Measurements from ENCODE around the gene MRI1.
"Not testable (repeated sequence)": the region's sequence is repeated elsewhere in the genome, so short reads cannot be mapped to it uniquely, and the experiment has no call there.

Gene MRI1

DNA sequence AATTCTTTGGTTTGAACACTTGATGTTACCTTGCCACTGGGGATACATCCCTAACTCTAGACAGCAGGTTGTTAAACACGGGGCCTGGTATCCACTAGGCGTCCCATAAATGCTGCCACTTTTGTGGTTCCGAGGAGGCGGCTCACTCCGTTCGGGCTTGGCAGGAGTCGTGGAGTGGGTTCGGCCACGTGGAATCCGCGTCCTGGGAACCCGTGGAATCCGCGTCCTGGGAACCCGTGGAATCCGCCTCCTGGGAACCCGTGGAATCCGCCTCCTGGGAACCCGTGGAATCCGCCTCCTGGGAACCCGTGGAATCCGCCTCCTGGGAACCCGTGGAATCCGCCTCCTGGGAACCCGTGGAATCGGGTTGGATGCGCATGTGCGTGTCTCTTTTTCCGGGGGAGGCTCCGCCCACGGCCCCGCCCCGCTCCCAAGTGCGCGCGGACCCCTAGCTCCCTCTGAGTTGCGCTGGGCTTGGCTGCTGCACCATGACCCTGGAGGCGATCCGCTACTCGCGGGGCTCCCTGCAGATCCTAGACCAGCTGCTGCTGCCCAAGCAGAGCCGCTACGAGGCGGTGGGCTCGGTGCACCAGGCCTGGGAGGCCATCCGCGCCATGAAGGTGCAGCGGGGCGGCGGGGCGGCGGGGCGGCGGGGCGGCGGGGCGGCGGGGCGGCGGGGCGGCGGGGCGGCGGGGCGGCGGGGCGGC, at the start of gene MRI1:
TSS of gene MRI1 (plus strand) at position 422 of the 707 bp plus-strand sequence. CDS start at position 489, 67 bp downstream.
- peak; percentile 38 to 44 for DNase-seq (ENCODE audit: low read depth in 2 of 2)

DNA sequence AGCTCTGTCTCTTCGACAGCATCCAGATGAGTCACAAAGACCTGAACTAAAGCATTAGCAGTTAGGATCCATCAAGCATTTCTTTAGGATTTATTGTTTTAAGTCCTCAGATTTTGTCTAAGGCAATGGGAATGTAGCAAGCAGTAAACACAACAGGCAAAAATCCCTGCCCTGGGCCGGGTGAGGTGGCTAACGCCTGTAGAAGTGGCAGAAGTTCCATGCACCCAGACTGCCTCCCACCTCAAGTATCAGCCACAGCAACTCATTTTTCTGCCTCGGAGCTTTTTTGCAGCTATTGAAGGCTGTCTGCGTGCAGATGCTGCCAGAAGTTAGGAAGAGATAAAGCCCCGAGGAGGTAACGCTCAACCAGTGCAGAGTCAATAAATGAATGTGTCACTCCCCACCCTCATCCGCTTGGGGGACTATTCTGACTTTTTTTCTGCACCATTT, 47.1 kb upstream of the MRI1 start:
- no peak for DNase-seq (ENCODE audit: low read depth in 2 of 2)

- DNase-seq (ENCODE audit: low read depth in 2 of 2), result no peak
Measured at GRCh38 chr19:13718733-13719132, 45.6 kb upstream of the MRI1 start.

GRCh38 chr19:13722146-13722545, 42.2 kb upstream of the MRI1 start:
- no peak for DNase-seq (ENCODE audit: low read depth in 2 of 2)

DNA sequence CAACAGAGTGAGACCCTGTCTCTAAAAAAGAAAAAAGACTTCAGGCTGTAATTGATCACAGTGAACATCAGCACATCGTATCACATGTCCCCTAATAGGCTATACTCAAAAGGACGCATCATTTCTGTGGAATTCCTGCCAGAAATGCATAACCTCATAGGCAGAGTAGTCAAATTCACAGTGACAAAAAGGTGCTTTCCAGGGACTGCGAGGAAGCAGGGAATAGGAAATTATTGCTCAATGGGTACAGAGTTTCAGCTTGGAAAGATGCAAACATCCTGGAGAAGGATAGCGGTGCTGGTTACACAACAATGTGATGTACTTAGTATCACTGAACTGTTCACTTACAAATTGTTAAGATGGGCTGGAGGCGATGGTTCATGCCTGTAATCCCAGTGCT, 41.1 kb upstream of the MRI1 start:
- DNase-seq (ENCODE audit: low read depth in 2 of 2), result no peak

DNA sequence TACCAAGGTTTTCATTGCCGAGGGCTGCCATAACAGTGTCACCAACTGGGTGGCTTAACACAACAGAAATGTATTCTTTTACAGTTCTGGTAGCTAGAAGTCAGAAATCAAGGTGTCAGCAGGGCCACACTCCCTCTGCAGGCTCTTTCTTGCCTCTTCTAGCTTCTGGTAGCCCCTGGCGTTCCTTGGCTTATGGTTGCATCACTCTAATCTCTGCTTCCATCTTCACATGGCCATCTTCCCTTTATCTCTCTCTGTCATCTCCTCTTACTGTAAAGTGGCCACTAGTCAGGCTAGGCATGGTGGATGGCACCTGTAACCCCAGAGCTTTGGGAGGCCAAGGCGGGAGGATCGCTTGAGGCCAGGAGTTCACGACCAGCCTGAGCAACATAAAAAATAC, 38.0 kb upstream of the MRI1 start:
- no peak for DNase-seq (ENCODE audit: low read depth in 2 of 2)

DNA sequence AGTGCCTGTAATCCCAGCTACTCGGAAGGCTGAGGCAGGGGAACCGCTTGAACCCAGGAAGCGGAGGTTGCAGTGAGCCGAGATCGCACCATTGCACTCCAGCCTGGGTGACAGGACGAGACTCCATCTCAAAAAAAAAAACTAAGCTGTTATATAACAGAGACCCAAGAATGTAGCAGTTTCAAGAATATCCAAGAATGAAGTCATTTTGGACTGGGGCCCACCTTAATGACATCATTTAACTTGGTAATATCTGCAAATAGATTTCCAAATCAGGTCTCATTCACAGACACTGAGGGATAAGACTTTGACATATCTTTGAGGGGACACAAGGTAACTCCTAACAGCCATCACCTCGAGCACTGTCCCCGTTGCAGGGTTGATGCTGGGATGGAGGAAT, 36.5 kb upstream of the MRI1 start:
- no peak for DNase-seq (ENCODE audit: low read depth in 2 of 2)

DNA sequence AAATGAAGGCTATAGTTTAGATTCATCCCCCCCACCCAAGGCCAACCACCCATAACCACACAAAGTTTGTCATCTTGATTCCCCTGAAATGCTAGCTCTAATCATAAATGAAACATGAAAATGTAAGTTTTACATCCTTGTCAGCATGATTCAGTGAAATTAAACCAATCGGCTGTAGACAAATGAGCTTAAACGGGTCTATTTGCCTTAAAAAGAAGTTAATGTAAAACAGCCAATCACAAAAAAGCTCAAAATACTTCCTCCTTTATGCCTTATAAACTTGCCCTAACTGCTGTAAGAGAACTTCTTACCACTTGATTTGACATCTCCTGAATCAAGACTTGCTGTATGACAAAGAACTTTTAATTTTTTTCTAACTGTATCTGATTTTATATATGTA, 34.5 kb upstream of the MRI1 start:
- DNase-seq (ENCODE audit: low read depth in 2 of 2), result no peak

GRCh38 chr19:13731147-13731964, 33.0 kb upstream of the MRI1 start:
- peak; percentile 91 to 93 for DNase-seq (ENCODE audit: low read depth in 2 of 2)

GRCh38 chr19:13732337-13732736, 32.0 kb upstream of the MRI1 start:
- no peak for DNase-seq (ENCODE audit: low read depth in 2 of 2)

- DNase-seq (ENCODE audit: low read depth in 2 of 2), result no peak
Measured at GRCh38 chr19:13734751-13735150, 29.6 kb upstream of the MRI1 start.

GRCh38 chr19:13738073-13738472, 26.2 kb upstream of the MRI1 start:
- no peak for DNase-seq (ENCODE audit: low read depth in 2 of 2)

GRCh38 chr19:13741893-13742292, 22.4 kb upstream of the MRI1 start:
- no peak for DNase-seq (ENCODE audit: low read depth in 2 of 2)

DNA sequence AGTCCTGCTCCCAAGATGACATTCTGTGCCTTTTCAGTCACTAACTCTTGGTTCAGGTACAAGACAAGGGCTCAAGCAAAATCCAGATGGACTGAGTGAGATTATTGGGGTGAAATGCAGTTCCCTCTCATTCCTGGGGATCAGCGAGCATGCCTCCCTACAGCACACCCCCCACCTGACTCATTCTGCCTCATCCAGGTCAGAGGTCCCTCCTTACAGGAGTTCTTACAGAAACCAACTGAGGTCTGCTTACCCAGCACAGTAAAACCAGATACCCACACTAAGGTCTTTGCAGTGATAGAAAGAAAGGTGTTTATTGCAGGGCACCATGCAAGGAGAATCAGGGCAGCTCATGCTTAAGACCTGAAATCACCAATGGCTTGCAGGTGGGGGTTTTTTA, 21.6 kb upstream of the MRI1 start:
- DNase-seq (ENCODE audit: low read depth in 2 of 2), result no peak

DNA sequence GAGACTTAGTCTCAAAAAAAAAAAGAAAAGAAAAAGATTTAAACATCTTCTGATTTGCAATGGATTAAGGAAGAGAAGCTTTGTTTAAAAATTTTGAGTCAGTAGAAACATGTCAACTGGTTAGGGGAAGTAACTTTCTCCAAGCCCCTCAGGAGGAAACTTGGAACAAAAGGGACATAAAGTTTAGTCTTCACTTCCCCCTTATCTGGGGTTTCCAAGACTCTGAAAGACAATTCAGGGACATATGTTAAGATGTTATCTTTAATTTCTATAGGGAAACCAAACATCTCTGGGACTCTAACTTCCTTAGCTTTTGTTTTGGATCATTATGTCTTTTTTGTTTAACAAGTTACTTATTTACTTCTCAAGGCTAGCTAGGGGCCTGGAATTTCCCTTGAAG, 20.1 kb upstream of the MRI1 start:
- DNase-seq (ENCODE audit: low read depth in 2 of 2), result no peak

- no peak for DNase-seq (ENCODE audit: low read depth in 2 of 2)
Measured at GRCh38 chr19:13747098-13747453, 17.2 kb upstream of the MRI1 start.

- no peak for DNase-seq (ENCODE audit: low read depth in 2 of 2)
Measured at GRCh38 chr19:13748169-13748828, 16.0 kb upstream of the MRI1 start.

DNA sequence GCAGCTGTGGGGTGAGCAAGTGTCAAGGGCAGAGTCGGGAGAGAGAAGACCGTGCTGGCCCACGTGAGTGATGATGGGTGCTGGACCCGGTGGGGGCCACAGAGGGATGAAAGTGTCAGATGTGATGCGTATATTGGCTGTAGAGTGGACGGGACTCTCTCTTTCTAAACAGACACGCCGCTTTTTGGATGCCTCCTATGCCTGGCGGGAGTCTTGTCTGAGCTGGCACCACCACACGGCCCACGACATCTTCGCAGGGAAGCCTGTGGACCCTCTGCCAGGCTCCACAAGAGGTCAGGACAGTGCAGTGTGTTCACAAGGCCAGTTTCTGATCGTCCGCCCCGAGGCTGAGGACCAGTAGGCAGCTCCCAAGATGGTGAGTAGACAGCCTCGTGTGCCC, 12.9 kb upstream of the MRI1 start:
- no peak for DNase-seq (ENCODE audit: low read depth in 2 of 2)

DNA sequence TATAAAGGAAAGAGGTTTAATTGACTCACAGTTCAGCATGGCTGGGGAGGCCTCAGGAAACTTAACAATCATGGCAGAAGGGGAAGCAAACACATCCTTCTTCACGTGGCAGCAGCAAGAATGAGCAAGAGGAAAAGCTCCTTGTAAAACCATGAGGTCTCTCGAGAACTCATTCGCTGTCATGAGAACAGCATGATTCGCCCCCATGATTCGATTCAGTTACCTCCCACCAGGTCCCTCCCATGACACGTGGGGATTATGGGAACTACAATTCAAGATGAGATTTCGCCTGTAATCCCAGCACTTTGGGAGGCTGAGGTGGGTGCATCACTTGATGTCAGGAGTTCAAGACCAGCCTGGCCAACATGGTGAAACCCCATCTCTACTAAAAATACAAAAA, 10.7 kb upstream of the MRI1 start:
- DNase-seq (ENCODE audit: low read depth in 2 of 2), result not testable (repeated sequence)

- DNase-seq (ENCODE audit: low read depth in 2 of 2), result no peak
Measured at GRCh38 chr19:13756210-13756609, 8.1 kb upstream of the MRI1 start.

- no peak for DNase-seq (ENCODE audit: low read depth in 2 of 2)
Measured at GRCh38 chr19:13757805-13758772, 6.2 kb upstream of the MRI1 start.

DNA sequence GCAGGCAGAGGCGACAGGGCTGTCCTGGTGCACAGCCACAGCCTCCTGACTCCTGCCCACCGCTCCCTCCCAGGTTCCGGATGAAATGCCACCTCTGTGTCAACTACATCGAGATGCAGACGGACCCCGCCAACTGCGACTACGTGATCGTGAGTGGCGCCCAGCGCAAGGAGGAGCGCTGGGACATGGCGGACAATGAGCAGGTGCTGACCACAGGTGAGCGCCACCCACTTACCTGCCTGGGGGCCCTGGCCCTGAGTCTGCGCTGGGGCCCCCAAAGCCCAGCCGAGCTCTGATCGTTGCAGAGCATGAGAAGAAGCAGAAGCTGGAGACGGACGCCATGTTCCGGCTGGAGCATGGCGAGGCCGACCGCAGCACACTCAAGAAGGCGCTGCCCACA, 5.5 kb upstream of the MRI1 start:
- DNase-seq (ENCODE audit: low read depth in 2 of 2), result no peak

Data from stimulated activated CD8-positive, alpha-beta memory T cell treated with anti-CD3 and anti-CD28 coated beads, Interleukin-7, amount 100 ng/mL, for 1 hour (primary cell).